GM12878 (cell line): Measurements from ENCODE around the gene TMOD2. TPM values are rescaled to one million over a fixed set of nuclear protein-coding genes. Genes with fewer than 3 reads are reported as not detected.

Source experiments
- ATAC-seq: fragments of 200-7000 bp; cut with Tn5 transposase; 3 replicates; pipeline ENCODE4 v1.9.1; 2020; ENCODE audit warnings: mild to moderate bottlenecking, moderate library complexity
- BruUV-seq: library from RNA; stranded (reverse); fragments of 400-500 nt; replicated peaks from 2 replicates; lab custom pipeline; 2021; lab: Mats Ljungman, UMichigan
- CTCF ChIA-PET: fragments of 300-600 bp; sonication (Branson Sonifier 250); formaldehyde crosslinking; extraction: SDS; loops from one replicate; lab custom pipeline; 2021; ENCODE audit warnings: inconsistent platforms; lab: Yijun Ruan, JAX
- POLR2A ChIA-PET: fragments of 350-600 bp; formaldehyde crosslinking; extraction: SDS; loops from one replicate; lab custom pipeline; 2021; ENCODE audit warnings: inconsistent platforms; lab: Charles Lee
- RAD21 ChIA-PET: fragments of 300-600 bp; sonication (Branson Sonifier 250); formaldehyde crosslinking; loops from one replicate; lab custom pipeline; 2023; ENCODE audit warnings: antibody characterized with exemption; ENCODE audit not compliant: unreplicated experiment; lab: Charles Lee
- SMC1A ChIA-PET: fragments of 300-600 bp; sonication (Branson Sonifier 250); formaldehyde crosslinking; loops from one replicate; lab custom pipeline; 2023; ENCODE audit not compliant: unreplicated experiment, uncharacterized antibody; lab: Charles Lee
- DNase-seq: peaks from one replicate; pipeline ENCODE4 v3.0.0-alpha.2; 2011; ENCODE audit warnings: low read depth, low spot score
- FAIRE-seq: peaks from 3 replicates; lab custom pipeline; 2011; peaks lifted over from hg19 to GRCh38; lab: Jason Lieb, UNC
- H2AFZ ChIP-seq: 2 replicates; pipeline ENCODE4 v1.6.0; 2011; ENCODE audit warnings: low read depth, low read length, control low read depth; ENCODE audit not compliant: control insufficient read depth
- H3K27ac ChIP-seq: 2 replicates; pipeline ENCODE4 v1.5.1; 2011; ENCODE audit warnings: control low read depth; ENCODE audit not compliant: control insufficient read depth, insufficient read depth
- H3K27me3 ChIP-seq, 2 experiments: replicated peaks in 1 of 2; 2 replicates each; pipeline versions ENCODE4 v1.6.0 to v1.6.1; 2011; ENCODE audit warnings: low read length in 1 of 2; ENCODE audit not compliant: control insufficient read depth in 2 of 2, insufficient read depth in 2 of 2
- H3K36me3 ChIP-seq, 2 experiments: 2 replicates each; pipeline ENCODE4 v1.5.1; 2011; ENCODE audit warnings: low read length in 1 of 2; ENCODE audit not compliant: control insufficient read depth in 2 of 2, insufficient read depth in 2 of 2
- H3K4me1 ChIP-seq: 2 replicates; pipeline ENCODE4 v1.6.1; 2011; ENCODE audit warnings: mild to moderate bottlenecking, low read length, moderate library complexity, mixed read lengths; ENCODE audit not compliant: control insufficient read depth, insufficient read depth
- H3K4me2 ChIP-seq: 2 replicates; pipeline ENCODE4 v1.6.0; 2011; ENCODE audit warnings: control low read depth; ENCODE audit not compliant: control insufficient read depth, insufficient read depth
- H3K4me3 ChIP-seq: fragments of 200-600 bp; sonication (generic); 2 replicates; pipeline ENCODE4 v1.5.1; 2016
- H3K79me2 ChIP-seq: 2 replicates; pipeline ENCODE4 v1.6.0; 2011; ENCODE audit warnings: low read length; ENCODE audit not compliant: control insufficient read depth, insufficient read depth
- H3K9ac ChIP-seq: 2 replicates; pipeline ENCODE4 v1.8.0; 2011; ENCODE audit warnings: low read length, control low read depth, mixed read lengths; ENCODE audit not compliant: control insufficient read depth, insufficient read depth
- H3K9me3 ChIP-seq: replicated peaks from 3 replicates; pipeline ENCODE4 v1.5.1; 2011; ENCODE audit warnings: mild to moderate bottlenecking, low read length; ENCODE audit not compliant: control insufficient read depth, insufficient read depth
- H4K20me1 ChIP-seq: 2 replicates; pipeline ENCODE4 v1.6.0; 2011; ENCODE audit not compliant: control insufficient read depth, insufficient read depth
- CTCF ChIP-seq, 3 experiments: IDR thresholded peaks in 2 of 3; conservative IDR thresholded peaks in 1 of 3; 2 replicates each; pipeline ENCODE4 v1.5.1; 2011; ENCODE audit warnings: low read depth in 3 of 3, low read length in 3 of 3, mild to moderate bottlenecking in 3 of 3, control low read depth in 2 of 3, moderate library complexity in 2 of 3, inconsistent platforms in 1 of 3, mixed read lengths in 1 of 3; ENCODE audit not compliant: control insufficient read depth in 2 of 3, insufficient read depth in 1 of 3; ENCODE audit errors: extremely low read depth in 1 of 3
- FOXK2 ChIP-seq: fragments of 450-650 bp; IDR thresholded peaks from 2 replicates; pipeline ENCODE4 v1.6.1; 2017; ENCODE audit warnings: mild to moderate bottlenecking, moderate library complexity
- LARP7 ChIP-seq: fragments of 450-650 bp; IDR thresholded peaks from 2 replicates; pipeline ENCODE4 v1.6.1; 2017; ENCODE audit warnings: mild to moderate bottlenecking
- MEF2A ChIP-seq: IDR thresholded peaks from 2 replicates; pipeline ENCODE4 v1.6.1; 2011; ENCODE audit warnings: low read depth, mild to moderate bottlenecking, low read length, moderate library complexity; ENCODE audit not compliant: insufficient read depth
- SKIL ChIP-seq: fragments of 450-650 bp; IDR thresholded peaks from 2 replicates; pipeline ENCODE4 v1.6.1; 2017; ENCODE audit warnings: mild to moderate bottlenecking, low read depth, inconsistent platforms; ENCODE audit not compliant: poor library complexity, severe bottlenecking
- TARDBP ChIP-seq: IDR thresholded peaks from 2 replicates; pipeline ENCODE4 v1.6.1; 2016; ENCODE audit warnings: borderline replicate concordance
- ZZZ3 ChIP-seq: IDR thresholded peaks from 2 replicates; pipeline ENCODE4 v1.6.1; 2011; ENCODE audit warnings: low read depth; ENCODE audit not compliant: control insufficient read depth, insufficient read length
- WGBS: methylation state at CpG from one replicate; pipeline ENCODE4 v1.1.6; 2016; ENCODE audit warnings: low lambda C conversion rate; ENCODE audit not compliant: insufficient replicate concordance, insufficient coverage; ENCODE audit errors: missing lambda C conversion rate; 5-methylcytosine and 5-hydroxymethylcytosine counted together
- in situ Hi-C: fragments of 300-500 bp; cut with MboI; formaldehyde crosslinking; loops from 9 replicates; pipeline ENCODE4 v1.14.3; 2018; ENCODE audit warnings: mixed read lengths
- intact Hi-C: fragments of 100-400 bp; cut with micrococcal nuclease; formaldehyde crosslinking; loops from one replicate; pipeline ENCODE4 v1.14.2; 2022; ENCODE audit not compliant: unreplicated experiment
- polyA plus RNA-seq, 11 experiments: library from polyadenylated mRNA; depleted of rRNA in 4 of 11; unstranded in 6 of 11; stranded (reverse) in 5 of 11; fragments of >200 nt; fragmentation: Nextera tagmentation in 4 of 11; fragmentation: Illumina TruSeq in 1 of 11; extraction: Ambion mirVana in 4 of 11; extraction: Trizol in 1 of 11; gene quantifications; 1 replicate in 1 of 11; 2 replicates in 10 of 11; pipeline versions ENCODE4 v1.2.1 to v1.2.3, GENCODE V29; 2011 to 2016; ENCODE audit warnings: inconsistent platforms in 2 of 11, missing spikeins in 2 of 11, low read depth in 1 of 11
- total RNA-seq, 4 experiments: library from RNA; depleted of rRNA in 3 of 4; stranded (reverse); fragments of >200 nt in 3 of 4; fragmentation: Illumina TruSeq in 1 of 4; extraction: Trizol in 1 of 4; gene quantifications; 2 replicates each; pipeline versions ENCODE4 v1.2.1 to v1.2.3, GENCODE V29; 2013 to 2021

Gene TMOD2
- total and polyA plus RNA-seq, 10 of the 15 experiments (the other 5 are each of a cell fraction or from before 2014, with no cell fraction given), result 0.61 to 15.2 (median 6.3) TPM

- TF ChIP-seq CTCF (IDR thresholded peaks at IDR 0.05 in 2 of 3, conservative IDR thresholded peaks at IDR 0.05 in 1 of 3; ENCODE audit: control insufficient read depth in 2 of 3, extremely low read depth in 1 of 3, insufficient read depth in 1 of 3, low read depth in 3 of 3, low read length in 3 of 3), result no peak
- no peak for TF ChIP-seq ZZZ3
- no peak for TF ChIP-seq TARDBP
Observed at GRCh38 chr15:51739061-51739712, 12.2 kb upstream of the TMOD2 start (continued).

- ATAC-seq (no peak), DNase-seq (no peak), FAIRE-seq (no peak)
- 91% methylated on average over 5 of the region's 5 CpGs for WGBS
- H4K20me1 ChIP-seq, result no peaks in the 10 kb centered on the region
- no peak overlapping the region for H3K4me2 ChIP-seq
- RAD21 ChIA-PET, result no interaction called here
- H3K27ac ChIP-seq, result no peak overlapping the region
- in situ Hi-C loops, result no loop called here
- H3K9ac ChIP-seq, result no peak overlapping the region
- no peaks in the 10 kb centered on the region for H3K4me1 ChIP-seq
- no TSS peak for BruUV-seq
- CTCF ChIA-PET, result interaction anchor here (0.5 to 1.4 kb wide), 2 partner anchors 99 to 684 kb away, joined by 4 to 9 read pairs; no protein-coding TSS in a partner anchor
- H3K36me3 ChIP-seq, result no peaks in the 10 kb centered on the region
- H3K79me2 ChIP-seq, result no peaks in the 10 kb centered on the region
- POLR2A ChIA-PET, result no interaction called here
- no peak overlapping the region for H3K4me3 ChIP-seq
- no peaks in the 10 kb centered on the region for H3K9me3 ChIP-seq
- no peak overlapping the region for H2AFZ ChIP-seq
- H3K27me3 ChIP-seq, result peaks cover 0 to 2% of the 10 kb centered on the region in 2 experiments; a peak in 1 of 4 replicates
- SMC1A ChIA-PET, result interaction anchor here (0.7 to 0.9 kb wide), 3 partner anchors 11 to 99 kb away, joined by 3 read pairs; no protein-coding TSS in a partner anchor
- intact Hi-C loops, result no loop called here
- TF ChIP-seq SKIL (no peak), FOXK2 (no peak), LARP7 (no peak), MEF2A (no peak)
Observed at GRCh38 chr15:51749307-51749706, 2.1 kb upstream of the TMOD2 start.
